OCI-M2 (cell line): Measurements from ENCODE around the gene KCNF1.

ENCODE experiments used
- DNase-seq: peaks from one replicate; lab custom pipeline; 2025; ENCODE audit not compliant: unreplicated experiment; lab: John Stamatoyannopoulos, UW

KCNF1 gene

GRCh38 chr2:10879624-10880585 lies 31.8 kb upstream of the KCNF1 start:
- DNase-seq = no peak

- no peak for DNase-seq
These were observed 31.0 kb upstream of the KCNF1 start for GRCh38 chr2:10880586-10881321.

GRCh38 chr2:10882568-10882967 lies 29.2 kb upstream of the KCNF1 start:
- no peak for DNase-seq

- no peak for DNase-seq
These were observed 28.7 kb upstream of the KCNF1 start for GRCh38 chr2:10883066-10883465.

- DNase-seq = no peak
These were observed 27.8 kb upstream of the KCNF1 start for GRCh38 chr2:10883801-10884478.

GRCh38 chr2:10884574-10884975 lies 27.2 kb upstream of the KCNF1 start:
- DNase-seq = no peak

- no peak for DNase-seq
These were observed 26.5 kb upstream of the KCNF1 start for GRCh38 chr2:10885094-10885860.

GRCh38 chr2:10887476-10887875 lies 24.3 kb upstream of the KCNF1 start:
- no peak for DNase-seq

- DNase-seq = no peak
These were observed 22.0 kb upstream of the KCNF1 start for GRCh38 chr2:10889651-10890215.

GRCh38 chr2:10890706-10891270 lies 20.9 kb upstream of the KCNF1 start:
- DNase-seq = no peak

GRCh38 chr2:10891390-10891789 lies 20.3 kb upstream of the KCNF1 start:
- DNase-seq = no peak

GRCh38 chr2:10891848-10892247 lies 19.9 kb upstream of the KCNF1 start:
- DNase-seq = no peak

GRCh38 chr2:10892316-10892715 lies 19.4 kb upstream of the KCNF1 start:
- no peak for DNase-seq

- no peak for DNase-seq
These were observed 18.9 kb upstream of the KCNF1 start for GRCh38 chr2:10892796-10893350.

GRCh38 chr2:10894264-10894935 lies 17.3 kb upstream of the KCNF1 start:
- DNase-seq = no peak

- no peak for DNase-seq
These were observed 16.5 kb upstream of the KCNF1 start for GRCh38 chr2:10895231-10895630.

GRCh38 chr2:10897956-10898355 lies 13.8 kb upstream of the KCNF1 start:
- DNase-seq = no peak

GRCh38 chr2:10900216-10901109 lies 11.3 kb upstream of the KCNF1 start:
- DNase-seq = no peak
